Neural progenitor cell (in vitro differentiated cells): ENCODE measurements around the gene PCDHGB6. TPM values are rescaled to one million over a fixed set of nuclear protein-coding genes. Genes with fewer than 3 reads are reported as not detected.

Experiments
- DNase-seq: peaks from one replicate; pipeline ENCODE4 v3.0.0-alpha.2; 2016; ENCODE audit warnings: low spot score
- H2AFZ ChIP-seq: fragments of 200-600 bp; sonication (generic); replicated peaks from 2 replicates; pipeline ENCODE4 v1.6.1; 2016; ENCODE audit warnings: antibody characterized with exemption
- H3F3A ChIP-seq: fragments of 200-600 bp; sonication (generic); 2 replicates; pipeline ENCODE4 v1.6.1; 2016; ENCODE audit warnings: antibody characterized with exemption, low read depth
- H3K27ac ChIP-seq: fragments of 200-600 bp; sonication (generic); 2 replicates; pipeline ENCODE4 v1.5.1; 2016; ENCODE audit warnings: mild to moderate bottlenecking
- H3K27me3 ChIP-seq: fragments of 200-600 bp; sonication (generic); 2 replicates; pipeline ENCODE4 v1.6.1; 2016; ENCODE audit warnings: mild to moderate bottlenecking, moderate library complexity
- H3K36me3 ChIP-seq: fragments of 200-600 bp; sonication (generic); 2 replicates; pipeline ENCODE4 v1.5.1; 2016
- H3K4me1 ChIP-seq: fragments of 200-600 bp; sonication (generic); 2 replicates; pipeline ENCODE4 v1.6.1; 2016; ENCODE audit warnings: mixed run types
- H3K4me2 ChIP-seq: fragments of 200-600 bp; sonication (generic); 2 replicates; pipeline ENCODE4 v1.6.1; 2016
- H3K4me3 ChIP-seq: fragments of 200-600 bp; sonication (generic); 2 replicates; pipeline ENCODE4 v1.5.1; 2016
- H3K79me2 ChIP-seq: fragments of 200-600 bp; sonication (generic); 2 replicates; pipeline ENCODE4 v1.6.1; 2016; ENCODE audit warnings: low read depth
- H3K9ac ChIP-seq: fragments of 200-600 bp; sonication (generic); 2 replicates; pipeline ENCODE4 v1.6.1; 2016
- H3K9me3 ChIP-seq: fragments of 200-600 bp; sonication (generic); 2 replicates; pipeline ENCODE4 v1.5.1; 2016; ENCODE audit warnings: low read depth
- H4K20me1 ChIP-seq: fragments of 200-600 bp; sonication (generic); 2 replicates; pipeline ENCODE4 v1.6.1; 2016; ENCODE audit warnings: low read depth
- H3K27ac Mint-ChIP-seq: 3 replicates; pipeline ENCODE4 v1.8.0; 2021; ENCODE audit warnings: mixed read lengths
- H3K27me3 Mint-ChIP-seq: 2 replicates; pipeline ENCODE4 v1.8.0; 2022; ENCODE audit warnings: low read depth, mild to moderate bottlenecking, inconsistent platforms, moderate library complexity, mixed read lengths; ENCODE audit not compliant: insufficient read depth
- H3K36me3 Mint-ChIP-seq: 3 replicates; pipeline ENCODE4 v1.8.0; 2021; ENCODE audit warnings: mixed read lengths
- H3K4me1 Mint-ChIP-seq: 3 replicates; pipeline ENCODE4 v1.8.0; 2021; ENCODE audit warnings: mixed read lengths
- H3K4me3 Mint-ChIP-seq: 3 replicates; pipeline ENCODE4 v1.8.0; 2021; ENCODE audit warnings: mild to moderate bottlenecking, moderate library complexity, mixed read lengths
- H3K9me3 Mint-ChIP-seq: 3 replicates; pipeline ENCODE4 v1.8.0; 2020; ENCODE audit warnings: mixed read lengths
- EZH2 ChIP-seq: fragments of 200-600 bp; sonication (generic); IDR thresholded peaks from 2 replicates; pipeline ENCODE4 v1.6.1; 2017; ENCODE audit warnings: antibody characterized with exemption, mild to moderate bottlenecking, moderate library complexity
- EZH2phosphoT487 ChIP-seq: fragments of 200-600 bp; sonication (generic); IDR thresholded peaks from 2 replicates; pipeline ENCODE4 v1.6.1; 2017; ENCODE audit warnings: antibody characterized with exemption
- total RNA-seq: library from RNA; depleted of rRNA; stranded (reverse); fragments of >200 nt; gene quantifications from 2 replicates; pipeline ENCODE4 v1.2.3, GENCODE V29; 2015; ENCODE audit warnings: low replicate concordance
- TF ChIP-seq, protein P1 (sequence below): fragments of 200-600 bp; sonication (generic); IDR thresholded peaks from 2 replicates; pipeline ENCODE4 v1.5.1; 2017; ENCODE audit warnings: antibody characterized with exemption, mild to moderate bottlenecking

Gene PCDHGB6
- total RNA-seq, 1 donor from 2014 or later, result 13.2 TPM

DNA sequence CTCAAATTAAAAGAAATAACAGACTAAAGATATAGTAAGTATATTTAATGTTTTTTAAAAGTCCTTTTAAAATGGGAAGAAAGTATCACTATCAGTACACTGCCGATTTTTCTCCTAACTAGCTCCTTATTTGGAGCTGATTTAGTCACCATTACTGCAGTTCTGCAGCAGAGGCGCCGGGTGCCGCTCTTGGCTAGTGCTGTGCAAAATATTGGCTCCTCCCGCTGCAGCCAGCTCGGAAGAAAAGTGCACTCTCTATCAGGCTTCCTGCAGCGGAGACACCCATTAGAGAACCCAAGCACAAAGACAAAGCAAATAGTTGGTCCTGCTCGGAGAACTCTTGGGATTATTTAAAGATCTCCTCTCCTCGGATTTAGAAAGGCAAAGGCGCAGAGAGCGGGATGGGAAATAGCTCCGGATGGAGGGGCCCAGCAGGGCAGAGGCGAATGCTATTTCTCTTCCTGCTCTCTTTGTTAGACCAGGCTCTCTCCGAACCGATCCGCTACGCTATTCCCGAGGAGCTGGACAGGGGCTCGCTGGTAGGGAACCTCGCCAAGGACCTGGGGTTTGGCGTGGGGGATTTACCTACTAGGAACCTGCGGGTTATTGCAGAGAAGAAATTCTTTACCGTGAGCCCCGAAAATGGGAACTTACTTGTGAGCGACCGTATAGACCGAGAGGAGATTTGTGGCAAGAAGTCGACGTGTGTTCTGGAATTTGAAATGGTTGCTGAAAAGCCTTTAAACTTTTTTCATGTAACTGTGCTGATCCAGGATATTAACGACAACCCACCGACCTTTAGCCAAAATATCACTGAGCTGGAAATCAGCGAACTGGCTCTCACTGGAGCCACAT lies 37.6 kb upstream of the PCDHGB6 start, which contains the start of gene PCDHGB3:
PCDHGB3 (plus strand) TSS at position 249 of the 855 bp plus-strand sequence; CDS start at position 402, 153 bp downstream.
- Mint-ChIP-seq H3K9me3 (peaks cover 55% of the 10 kb centered on the region), H3K4me3 (no peak within 1 kb of the TSS), H3K4me1 (no peaks in the 10 kb centered on the region), H3K27me3 (peaks cover 8% of the 10 kb centered on the region), H3K36me3 (peaks cover 4% of the 10 kb centered on the region), H3K27ac (no peak within 1 kb of the TSS)
- H3K27ac ChIP-seq, result no peak within 1 kb of the TSS
- H4K20me1 ChIP-seq, result no peaks in the 10 kb centered on the region
- H3K4me1 ChIP-seq, result no peaks in the 10 kb centered on the region
- H3K4me2 ChIP-seq, result no peak within 1 kb of the TSS
- H3K4me3 ChIP-seq, result no peak within 1 kb of the TSS
- H3K27me3 ChIP-seq, result no peaks in the 10 kb centered on the region
- H3K36me3 ChIP-seq, result no peaks in the 10 kb centered on the region
- H2AFZ ChIP-seq, result no peak within 1 kb of the TSS
- TF ChIP-seq, protein P1, sequence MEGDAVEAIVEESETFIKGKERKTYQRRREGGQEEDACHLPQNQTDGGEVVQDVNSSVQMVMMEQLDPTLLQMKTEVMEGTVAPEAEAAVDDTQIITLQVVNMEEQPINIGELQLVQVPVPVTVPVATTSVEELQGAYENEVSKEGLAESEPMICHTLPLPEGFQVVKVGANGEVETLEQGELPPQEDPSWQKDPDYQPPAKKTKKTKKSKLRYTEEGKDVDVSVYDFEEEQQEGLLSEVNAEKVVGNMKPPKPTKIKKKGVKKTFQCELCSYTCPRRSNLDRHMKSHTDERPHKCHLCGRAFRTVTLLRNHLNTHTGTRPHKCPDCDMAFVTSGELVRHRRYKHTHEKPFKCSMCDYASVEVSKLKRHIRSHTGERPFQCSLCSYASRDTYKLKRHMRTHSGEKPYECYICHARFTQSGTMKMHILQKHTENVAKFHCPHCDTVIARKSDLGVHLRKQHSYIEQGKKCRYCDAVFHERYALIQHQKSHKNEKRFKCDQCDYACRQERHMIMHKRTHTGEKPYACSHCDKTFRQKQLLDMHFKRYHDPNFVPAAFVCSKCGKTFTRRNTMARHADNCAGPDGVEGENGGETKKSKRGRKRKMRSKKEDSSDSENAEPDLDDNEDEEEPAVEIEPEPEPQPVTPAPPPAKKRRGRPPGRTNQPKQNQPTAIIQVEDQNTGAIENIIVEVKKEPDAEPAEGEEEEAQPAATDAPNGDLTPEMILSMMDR, result no peak
- TF ChIP-seq EZH2phosphoT487 (no peak), EZH2 (no peak)
- no peak within 1 kb of the TSS for H3K9ac ChIP-seq
- no peaks in the 10 kb centered on the region for H3K79me2 ChIP-seq
- DNase-seq, result no peak
- no peaks in the 10 kb centered on the region for H3F3A ChIP-seq
- H3K9me3 ChIP-seq, result peaks cover 3% of the 10 kb centered on the region

GRCh38 chr5:141371572-141372475 lies 36.0 kb upstream of the PCDHGB6 start:
- Mint-ChIP-seq H3K27ac (no peak overlapping the region), H3K36me3 (peaks cover 4% of the 10 kb centered on the region), H3K9me3 (peaks cover 52% of the 10 kb centered on the region), H3K4me3 (no peak overlapping the region), H3K27me3 (peaks cover 7% of the 10 kb centered on the region), H3K4me1 (no peaks in the 10 kb centered on the region)
- DNase-seq, result no peak
- Histone ChIP-seq H3K79me2 (no peaks in the 10 kb centered on the region), H3K4me2 (no peak overlapping the region), H4K20me1 (no peaks in the 10 kb centered on the region), H3F3A (no peaks in the 10 kb centered on the region), H3K4me1 (no peaks in the 10 kb centered on the region), H2AFZ (no peak overlapping the region), H3K27ac (no peak overlapping the region), H3K27me3 (no peaks in the 10 kb centered on the region), H3K9ac (no peak overlapping the region), H3K36me3 (no peaks in the 10 kb centered on the region), H3K4me3 (no peak overlapping the region), H3K9me3 (peaks cover 3% of the 10 kb centered on the region)
- TF ChIP-seq EZH2phosphoT487 (no peak), EZH2 (no peak)
- TF ChIP-seq, protein P1, result no peak

DNA sequence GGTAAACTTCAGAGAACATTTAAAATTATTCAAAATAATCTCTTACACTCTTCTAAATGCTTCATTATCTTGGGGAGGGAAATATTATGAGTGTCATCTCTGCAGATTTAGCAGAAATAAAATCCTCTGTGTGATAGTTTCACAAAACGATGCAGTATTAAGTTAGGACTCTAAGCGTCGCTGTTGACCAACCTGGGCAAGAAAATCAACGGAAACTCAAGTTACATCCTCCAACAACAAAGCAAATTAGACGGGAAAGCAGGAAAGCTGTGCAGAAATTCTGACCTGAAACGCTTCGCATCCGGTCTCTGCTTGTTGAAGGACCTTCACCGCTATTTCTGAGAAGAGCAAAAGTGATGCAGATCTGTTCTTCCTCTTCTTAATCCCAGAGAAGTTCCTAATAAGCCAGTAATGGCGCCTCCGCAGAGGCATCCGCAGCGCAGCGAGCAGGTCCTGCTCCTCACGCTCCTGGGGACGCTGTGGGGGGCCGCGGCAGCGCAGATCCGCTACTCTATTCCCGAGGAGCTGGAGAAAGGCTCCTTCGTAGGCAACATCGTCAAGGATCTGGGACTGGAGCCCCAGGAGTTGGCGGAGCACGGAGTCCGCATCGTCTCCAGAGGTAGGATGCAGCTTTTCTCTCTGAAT lies 34.0 kb upstream of the PCDHGB6 start, which contains the start of gene PCDHGA6:
PCDHGA6 (plus strand) TSS at position 219 of the 645 bp plus-strand sequence; CDS start at position 412, 193 bp downstream.
- Histone ChIP-seq H3K79me2 (no peaks in the 10 kb centered on the region), H3K4me3 (no peak within 1 kb of the TSS), H3K9me3 (peaks cover 3% of the 10 kb centered on the region), H4K20me1 (no peaks in the 10 kb centered on the region), H3K4me2 (no peak within 1 kb of the TSS), H3K27me3 (no peaks in the 10 kb centered on the region), H3F3A (no peaks in the 10 kb centered on the region), H2AFZ (no peak within 1 kb of the TSS), H3K4me1 (no peaks in the 10 kb centered on the region), H3K36me3 (no peaks in the 10 kb centered on the region), H3K9ac (no peak within 1 kb of the TSS), H3K27ac (no peak within 1 kb of the TSS)
- Mint-ChIP-seq H3K27ac (no peak within 1 kb of the TSS), H3K4me1 (no peaks in the 10 kb centered on the region), H3K4me3 (no peak within 1 kb of the TSS), H3K9me3 (peaks cover 53% of the 10 kb centered on the region), H3K36me3 (peaks cover 4% of the 10 kb centered on the region), H3K27me3 (peaks cover 9% of the 10 kb centered on the region)
- no peak for DNase-seq
- TF ChIP-seq EZH2 (no peak), EZH2phosphoT487 (no peak)
- TF ChIP-seq, protein P1, result no peak
